Measurements from ENCODE around the gene YBX3. TPM values are rescaled to one million over a fixed set of nuclear protein-coding genes. Genes with fewer than 3 reads are reported as not detected.

YBX3 gene
- total RNA-seq, 1 experiment from 2014 or later, result 157 TPM

DNA sequence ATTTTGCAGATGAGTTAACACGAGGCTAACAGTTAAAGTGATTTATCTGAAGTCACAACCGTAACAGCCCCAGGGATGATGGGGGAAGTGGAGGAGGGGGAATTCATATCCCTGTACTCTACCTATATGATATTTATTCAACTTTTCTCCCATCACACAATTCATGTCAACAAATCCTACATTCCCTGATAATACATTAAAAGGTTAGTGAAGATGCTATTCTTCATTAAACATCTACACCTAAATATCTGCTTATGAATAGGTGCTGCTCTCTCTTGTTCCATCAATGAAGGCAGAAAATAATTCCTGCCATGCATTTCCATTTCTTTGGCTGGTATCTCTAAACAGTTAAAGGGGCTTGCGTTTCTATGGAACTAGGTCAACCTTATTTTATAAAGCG lies 6.8 kb downstream of the YBX3 start:
- H3K27ac ChIP-seq, result peak overlapping the region; percentile 37
- H3K4me1 ChIP-seq, result peaks cover 44% of the 10 kb centered on the region

DNA sequence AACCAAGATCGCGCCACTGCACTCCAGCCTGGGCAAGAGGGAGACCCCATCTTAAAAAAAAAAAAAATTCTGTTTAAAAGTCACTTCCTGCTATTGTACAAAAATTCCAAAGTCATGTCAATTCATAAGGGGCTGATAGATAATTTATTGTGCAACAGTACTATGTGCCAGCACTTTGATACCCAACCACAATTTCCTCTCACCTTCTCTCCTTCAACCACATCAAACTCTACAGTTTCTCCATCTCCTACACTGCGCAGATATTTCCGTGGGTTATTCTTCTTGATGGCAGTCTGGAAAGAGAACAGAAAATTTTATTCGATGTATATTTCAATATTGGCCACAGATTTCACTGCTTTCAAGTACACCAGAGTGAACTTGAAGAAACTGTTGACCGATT lies 7.6 kb downstream of the YBX3 start:
- no peak for DNase-seq
- Histone ChIP-seq H3K9me3 (replicated peaks) (no peaks in the 10 kb centered on the region), H3K27ac (no peak overlapping the region), H3K4me1 (peaks cover 38% of the 10 kb centered on the region), H3K27me3 (no peaks in the 10 kb centered on the region), H3K4me3 (no peak overlapping the region), H3K36me3 (peaks cover 36% of the 10 kb centered on the region)

More for the DNA sequence above, 6.8 kb downstream of the YBX3 start:
- no peak for DNase-seq
- Histone ChIP-seq H3K27me3 (no peaks in the 10 kb centered on the region), H3K4me3 (peak overlapping the region; percentile 5; the same call in 1 of the 2 replicates), H3K36me3 (peaks cover 36% of the 10 kb centered on the region), H3K9me3 (replicated peaks) (no peaks in the 10 kb centered on the region)

- Histone ChIP-seq H3K27me3 (no peaks in the 10 kb centered on the region), H3K36me3 (peaks cover 66% of the 10 kb centered on the region), H3K9me3 (replicated peaks) (no peaks in the 10 kb centered on the region), H3K27ac (no peak overlapping the region), H3K4me1 (no peaks in the 10 kb centered on the region; the same call in 1 of the 2 replicates), H3K4me3 (no peak overlapping the region)
- no peak for DNase-seq
These were observed 13.3 kb downstream of the YBX3 start for GRCh38 chr12:10709808-10710207.

DNA sequence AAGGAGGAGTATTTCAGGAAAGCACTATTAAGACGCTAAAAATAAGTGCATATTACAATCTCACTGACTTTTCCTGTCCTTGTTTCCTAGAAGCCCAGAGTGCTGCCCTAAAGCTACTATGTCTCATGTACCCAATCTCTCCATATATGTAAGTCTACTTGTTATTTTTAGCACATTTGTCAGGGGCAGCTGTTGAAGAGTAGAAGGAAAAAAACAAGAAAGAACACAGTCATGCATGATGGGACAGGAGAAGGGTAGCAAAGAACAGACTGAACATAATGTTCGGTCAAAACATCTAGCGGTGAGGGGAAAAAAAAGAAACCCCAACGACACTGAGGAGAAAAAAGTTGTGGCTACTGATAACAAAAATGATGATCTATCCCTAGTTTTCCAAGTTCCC lies 14.3 kb downstream of the YBX3 start:
- H3K4me3 ChIP-seq, result no peak overlapping the region
- H3K36me3 ChIP-seq, result peaks cover 65% of the 10 kb centered on the region
- H3K4me1 ChIP-seq, result no peaks in the 10 kb centered on the region; the same call in 1 of the 2 replicates
- H3K27me3 ChIP-seq, result no peaks in the 10 kb centered on the region
- H3K9me3 ChIP-seq (replicated peaks), result no peaks in the 10 kb centered on the region
- no peak overlapping the region for H3K27ac ChIP-seq
- no peak for DNase-seq

DNA sequence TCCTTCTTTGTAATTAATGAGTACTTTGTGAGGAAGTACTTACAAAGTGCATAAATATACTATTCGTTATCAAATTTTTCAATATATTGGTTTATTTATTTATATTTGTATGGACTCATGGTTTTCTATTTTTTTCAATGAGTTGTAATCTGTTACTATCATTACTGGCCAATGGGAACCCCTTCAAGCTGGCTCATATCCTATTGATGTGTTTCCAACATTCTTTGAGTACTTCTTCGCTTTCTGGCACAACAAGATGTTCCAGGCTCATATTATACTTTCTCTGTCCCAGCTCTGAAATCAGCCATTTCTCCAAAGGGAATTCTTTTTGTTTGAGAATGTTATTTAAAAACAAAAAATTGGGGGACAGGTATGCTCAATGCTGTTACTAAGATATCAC lies 17.5 kb downstream of the YBX3 start:
- Histone ChIP-seq H3K27ac (no peak overlapping the region), H3K4me1 (no peaks in the 10 kb centered on the region; the same call in 1 of the 2 replicates), H3K9me3 (replicated peaks) (no peaks in the 10 kb centered on the region), H3K36me3 (peaks cover 74% of the 10 kb centered on the region), H3K4me3 (no peak overlapping the region), H3K27me3 (no peaks in the 10 kb centered on the region)
- no peak for DNase-seq

DNA sequence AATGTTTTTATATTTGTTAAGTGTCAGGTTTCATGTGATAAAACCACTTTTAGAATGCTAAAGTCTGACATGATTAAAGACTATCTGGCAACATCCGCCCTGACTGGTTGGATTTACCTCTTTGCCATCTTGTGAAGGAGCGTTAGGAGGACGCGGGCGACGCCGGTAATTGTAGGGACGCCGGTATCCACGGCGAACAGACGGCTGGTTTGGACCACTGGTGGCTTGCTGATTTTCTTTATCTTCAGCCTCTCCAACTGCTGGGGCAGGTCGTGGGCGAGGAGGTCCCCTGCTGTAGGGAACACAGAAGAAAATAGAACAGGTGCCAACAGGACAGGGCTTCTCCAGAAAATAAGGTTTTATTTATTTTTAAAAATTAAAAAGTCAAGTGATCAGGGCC lies 21.3 kb downstream of the YBX3 start:
- H3K4me3 ChIP-seq, result no peak overlapping the region
- no peak overlapping the region for H3K27ac ChIP-seq
- DNase-seq, result no peak
- peaks cover 85% of the 10 kb centered on the region for H3K36me3 ChIP-seq
- H3K9me3 ChIP-seq (replicated peaks), result no peaks in the 10 kb centered on the region
- no peaks in the 10 kb centered on the region for H3K27me3 ChIP-seq
- no peaks in the 10 kb centered on the region for H3K4me1 ChIP-seq

DNA sequence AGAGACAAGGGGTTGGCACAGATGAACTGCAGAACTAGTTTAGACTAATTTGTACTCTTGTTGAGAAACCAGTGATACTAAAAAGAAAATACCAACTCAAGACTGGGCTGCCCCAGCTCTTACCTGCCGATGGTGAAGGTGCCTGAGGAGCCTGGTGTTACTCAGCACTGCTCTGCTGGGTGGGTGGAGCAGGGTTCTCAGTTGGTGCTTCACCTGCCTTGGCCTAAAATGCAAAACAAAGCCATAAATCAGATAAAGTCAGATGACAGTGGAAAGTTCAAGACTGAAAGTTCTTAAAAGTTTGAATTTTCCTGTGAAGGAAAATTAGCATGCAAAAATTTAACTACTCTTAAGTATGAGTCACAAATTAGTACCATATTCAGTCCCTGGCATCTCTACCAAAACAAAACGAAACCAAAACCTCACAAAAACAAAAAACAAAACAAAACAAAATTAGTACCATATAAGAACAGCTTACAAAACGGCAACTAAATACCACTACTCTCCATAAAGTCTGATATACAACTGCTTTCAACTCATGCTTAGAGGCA lies 21.9 kb downstream of the YBX3 start:
- DNase-seq, result no peak
- Histone ChIP-seq H3K9me3 (replicated peaks) (no peaks in the 10 kb centered on the region), H3K27me3 (no peaks in the 10 kb centered on the region), H3K36me3 (peaks cover 82% of the 10 kb centered on the region), H3K4me3 (no peak overlapping the region), H3K27ac (no peak overlapping the region), H3K4me1 (no peaks in the 10 kb centered on the region)

- H3K27ac ChIP-seq, result no peak overlapping the region
- H3K4me3 ChIP-seq, result no peak overlapping the region
- H3K4me1 ChIP-seq, result no peaks in the 10 kb centered on the region
- H3K9me3 ChIP-seq (replicated peaks), result no peaks in the 10 kb centered on the region
- H3K36me3 ChIP-seq, result peaks cover 77% of the 10 kb centered on the region
- no peak for DNase-seq
- no peaks in the 10 kb centered on the region for H3K27me3 ChIP-seq
These were observed 22.5 kb downstream of the YBX3 start for GRCh38 chr12:10700581-10700980.

DNA sequence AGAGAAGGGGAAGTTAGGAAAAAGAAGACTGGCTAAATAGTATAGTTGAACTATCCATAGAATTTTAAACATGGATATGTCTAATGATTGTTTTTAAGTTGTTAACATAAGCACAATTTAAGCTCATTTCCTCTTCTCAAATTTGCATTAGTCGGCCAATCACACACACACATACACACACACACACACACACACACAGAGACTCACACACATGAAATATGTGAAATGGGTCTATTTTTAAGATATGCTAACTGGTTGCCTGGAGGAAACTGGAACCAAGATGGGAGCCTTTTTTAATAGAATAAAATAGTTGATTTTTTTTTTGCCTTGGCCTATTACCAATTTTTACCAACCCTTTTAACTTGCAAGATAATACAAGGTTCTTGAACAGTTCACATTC lies 25.3 kb downstream of the YBX3 start:
- peaks cover 59% of the 10 kb centered on the region for H3K36me3 ChIP-seq
- H3K4me1 ChIP-seq, result no peaks in the 10 kb centered on the region
- no peak overlapping the region for H3K27ac ChIP-seq
- H3K9me3 ChIP-seq (replicated peaks), result no peaks in the 10 kb centered on the region
- no peaks in the 10 kb centered on the region for H3K27me3 ChIP-seq
- no peak overlapping the region for H3K4me3 ChIP-seq
- DNase-seq, result no peak

GRCh38 chr12:10697156-10697555 lies 26.0 kb downstream of the YBX3 start:
- Histone ChIP-seq H3K4me3 (no peak overlapping the region), H3K36me3 (peaks cover 55% of the 10 kb centered on the region), H3K9me3 (replicated peaks) (no peaks in the 10 kb centered on the region), H3K4me1 (no peaks in the 10 kb centered on the region), H3K27me3 (no peaks in the 10 kb centered on the region), H3K27ac (no peak overlapping the region)
- no peak for DNase-seq

- Histone ChIP-seq H3K9me3 (replicated peaks) (no peaks in the 10 kb centered on the region), H3K4me1 (no peaks in the 10 kb centered on the region), H3K27ac (no peak overlapping the region), H3K36me3 (peaks cover 3% of the 10 kb centered on the region; the same call in 1 of the 2 replicates), H3K4me3 (no peak overlapping the region), H3K27me3 (no peaks in the 10 kb centered on the region)
- no peak for DNase-seq
These were observed 32.2 kb downstream of the YBX3 start for GRCh38 chr12:10690906-10691305.

DNA sequence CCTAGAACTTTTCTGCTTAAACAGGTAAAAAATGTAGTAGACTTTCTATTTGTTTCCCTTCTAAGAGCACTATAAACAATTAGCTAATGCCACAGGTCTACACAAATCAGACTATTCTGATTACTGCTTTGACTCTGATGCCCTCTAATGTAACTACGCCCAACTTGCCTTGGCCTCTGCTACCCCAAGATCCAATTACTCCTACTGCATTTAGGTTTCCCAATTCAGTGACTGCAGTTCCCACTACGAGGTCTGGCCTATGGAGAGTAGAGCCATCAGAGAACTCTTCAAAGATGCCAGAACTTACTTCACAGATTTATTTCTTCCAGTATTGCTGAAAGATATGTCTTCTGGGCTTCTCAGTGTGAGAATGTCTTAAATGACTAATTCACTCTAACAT lies 34.0 kb downstream of the YBX3 start:
- no peaks in the 10 kb centered on the region for H3K4me1 ChIP-seq
- DNase-seq, result no peak

GRCh38 chr12:10688042-10688441 lies 35.1 kb downstream of the YBX3 start:
- H3K27ac ChIP-seq, result no peak overlapping the region
- no peaks in the 10 kb centered on the region for H3K9me3 ChIP-seq (replicated peaks)
- no peak overlapping the region for H3K4me3 ChIP-seq
- H3K4me1 ChIP-seq, result no peaks in the 10 kb centered on the region
- H3K27me3 ChIP-seq, result no peaks in the 10 kb centered on the region
- no peak for DNase-seq
- H3K36me3 ChIP-seq, result no peaks in the 10 kb centered on the region

More for the DNA sequence above, 34.0 kb downstream of the YBX3 start:
- H3K27ac ChIP-seq, result no peak overlapping the region
- H3K4me3 ChIP-seq, result no peak overlapping the region
- H3K9me3 ChIP-seq (replicated peaks), result no peaks in the 10 kb centered on the region
- H3K27me3 ChIP-seq, result no peaks in the 10 kb centered on the region
- H3K36me3 ChIP-seq, result no peaks in the 10 kb centered on the region

DNA sequence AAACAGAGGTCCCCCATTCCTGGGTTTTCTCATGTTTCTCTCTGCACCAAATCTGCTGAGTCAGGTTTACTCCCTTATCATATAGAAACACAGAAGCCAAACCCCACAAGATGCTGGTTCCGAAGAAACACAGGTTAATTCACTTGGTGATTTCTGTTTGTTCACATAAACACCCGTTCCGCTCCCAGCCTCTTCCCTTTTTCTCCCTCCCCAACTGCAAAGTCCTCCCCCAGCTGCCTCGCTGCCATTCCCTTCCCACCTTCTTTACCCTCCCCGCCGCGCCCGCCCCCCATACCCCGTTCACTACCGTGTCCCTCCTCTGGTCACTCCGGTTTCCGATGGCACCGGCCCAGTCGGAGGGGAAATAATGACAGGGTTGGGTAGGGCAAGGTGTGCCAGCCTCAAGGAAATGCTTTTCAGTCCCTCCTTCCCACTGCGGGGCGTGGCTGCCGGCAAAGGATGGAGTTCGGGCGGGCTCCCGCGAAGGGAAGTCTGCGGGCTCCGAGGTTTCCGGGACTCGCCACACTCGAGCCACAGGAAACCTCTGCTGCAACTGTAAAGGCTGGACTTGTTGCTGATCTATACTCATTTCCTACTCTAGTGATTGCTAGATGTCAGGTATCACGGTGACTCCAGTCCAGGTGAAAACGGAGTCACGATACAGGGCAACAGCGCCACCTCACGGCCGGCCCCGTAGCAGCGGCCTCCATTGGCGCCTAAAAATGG lies 49.3 kb downstream of the YBX3 start, which contains the start of gene STYK1:
Gene STYK1, minus strand, starts transcription at position 394 of the 726 bp plus-strand sequence. CDS start 39,434 bp downstream, outside the sequence.
- no peaks in the 10 kb centered on the region for H3K4me1 ChIP-seq
- H3K27me3 ChIP-seq, result no peaks in the 10 kb centered on the region
- no peak for DNase-seq
- no peaks in the 10 kb centered on the region for H3K9me3 ChIP-seq (replicated peaks)
- H3K4me3 ChIP-seq, result no peak within 1 kb of the TSS
- H3K36me3 ChIP-seq, result no peaks in the 10 kb centered on the region
- no peak within 1 kb of the TSS for H3K27ac ChIP-seq

GRCh38 chr12:10672231-10672868 lies 50.8 kb downstream of the YBX3 start:
- no peak for DNase-seq
- no peak overlapping the region for H3K27ac ChIP-seq
- no peaks in the 10 kb centered on the region for H3K36me3 ChIP-seq

More at GRCh38 chr12:10672231-10672868, 50.8 kb downstream of the YBX3 start:
- Histone ChIP-seq H3K9me3 (replicated peaks) (no peaks in the 10 kb centered on the region), H3K4me1 (no peaks in the 10 kb centered on the region), H3K4me3 (no peak overlapping the region), H3K27me3 (no peaks in the 10 kb centered on the region)
